Germinal center (tissue), 1 donor: ENCODE results near the gene INTS1.
A peak's percentile ranks its signal among the peaks of the same experiment; 100 is the strongest.

Source experiments
- DNase-seq: peaks from one replicate; pipeline ENCODE4 v3.0.0; 2012; ENCODE audit warnings: mixed read lengths, low spot score

Gene INTS1

GRCh38 chr7:1541431-1542162 lies 37.4 kb upstream of the INTS1 start:
- no peak for DNase-seq

GRCh38 chr7:1540776-1541271 lies 36.6 kb upstream of the INTS1 start:
- DNase-seq = no peak

- DNase-seq = no peak
These were observed 35.9 kb upstream of the INTS1 start for GRCh38 chr7:1539882-1540775.

GRCh38 chr7:1539181-1539881 lies 35.1 kb upstream of the INTS1 start:
- DNase-seq = no peak

- no peak for DNase-seq
These were observed 34.5 kb upstream of the INTS1 start for GRCh38 chr7:1538544-1539180.

- no peak for DNase-seq
These were observed 33.6 kb upstream of the INTS1 start for GRCh38 chr7:1537535-1538412.

- no peak for DNase-seq
These were observed 32.8 kb upstream of the INTS1 start for GRCh38 chr7:1536743-1537534.

- DNase-seq = no peak
These were observed 32.2 kb upstream of the INTS1 start for GRCh38 chr7:1536455-1536742.

GRCh38 chr7:1535701-1536454 lies 31.7 kb upstream of the INTS1 start:
- DNase-seq = no peak

- no peak for DNase-seq
These were observed 30.9 kb upstream of the INTS1 start for GRCh38 chr7:1535100-1535458.

- DNase-seq = no peak
These were observed 30.3 kb upstream of the INTS1 start for GRCh38 chr7:1534330-1535099.

GRCh38 chr7:1533547-1534329 lies 29.5 kb upstream of the INTS1 start:
- DNase-seq = no peak

- DNase-seq = no peak
These were observed 29.0 kb upstream of the INTS1 start for GRCh38 chr7:1533255-1533546.

- no peak for DNase-seq
These were observed 28.5 kb upstream of the INTS1 start for GRCh38 chr7:1532456-1533254.

GRCh38 chr7:1531979-1532455 lies 27.8 kb upstream of the INTS1 start:
- DNase-seq = no peak

- DNase-seq = peak; percentile 63
These were observed 27.2 kb upstream of the INTS1 start for GRCh38 chr7:1531263-1531978.

- DNase-seq = peak; percentile 62
These were observed 26.7 kb upstream of the INTS1 start for GRCh38 chr7:1530946-1531262.
